ENCODE measurements around the gene OR51B4. TPM values are rescaled to one million over a fixed set of nuclear protein-coding genes. Genes with fewer than 3 reads are reported as not detected.

Gene OR51B4
- total RNA-seq, 1 experiment from 2014 or later: not detected

GRCh38 chr11:5286901-5287300, 14.8 kb downstream of the OR51B4 start:
- Mint-ChIP-seq H3K27me3 (ENCODE audit: low read depth) (no peaks in the 10 kb centered on the region), H3K4me1 (no peaks in the 10 kb centered on the region), H3K9me3 (no peaks in the 10 kb centered on the region; the same call in 1 of the 2 replicates), H3K27ac (no peak overlapping the region), H3K4me3 (no peak overlapping the region), H3K36me3 (no peaks in the 10 kb centered on the region)
- ChIA-PET CTCF (no interaction called here), POLR2A (no interaction called here)
- TF ChIP-seq IRF1 (CRISPR knock-in tag; IDR thresholded peaks at IDR 0.05) (no peak), NFATC4 (CRISPR knock-in tag; IDR thresholded peaks at IDR 0.05) (no peak), NR1H2 (CRISPR knock-in tag; IDR thresholded peaks at IDR 0.05) (no peak), ESRRA (CRISPR knock-in tag; IDR thresholded peaks at IDR 0.05; ENCODE audit: borderline replicate concordance) (no peak), HMGA2 (CRISPR knock-in tag; IDR thresholded peaks at IDR 0.05) (no peak), SOX15 (CRISPR knock-in tag; IDR thresholded peaks at IDR 0.05) (no peak), STAT6 (CRISPR knock-in tag; conservative IDR thresholded peaks at IDR 0.05; ENCODE audit: low read depth) (no peak), PREB (CRISPR knock-in tag; IDR thresholded peaks at IDR 0.05; ENCODE audit: borderline replicate concordance) (no peak), MXD4 (CRISPR knock-in tag; IDR thresholded peaks at IDR 0.05; ENCODE audit: borderline replicate concordance) (no peak), RELA (CRISPR knock-in tag; IDR thresholded peaks at IDR 0.05; ENCODE audit: borderline replicate concordance) (no peak), GABPB1 (CRISPR knock-in tag; IDR thresholded peaks at IDR 0.05) (no peak), TP53 (CRISPR knock-in tag; IDR thresholded peaks at IDR 0.05) (no peak), CTCF (IDR thresholded peaks at IDR 0.05) (no peak), GTF2I (CRISPR knock-in tag; conservative IDR thresholded peaks at IDR 0.05) (no peak), ZNF423 (CRISPR knock-in tag; IDR thresholded peaks at IDR 0.05) (no peak), TCF7 (CRISPR knock-in tag; IDR thresholded peaks at IDR 0.05; ENCODE audit: low read depth) (no peak)
- TF ChIP-seq, protein P1, sequence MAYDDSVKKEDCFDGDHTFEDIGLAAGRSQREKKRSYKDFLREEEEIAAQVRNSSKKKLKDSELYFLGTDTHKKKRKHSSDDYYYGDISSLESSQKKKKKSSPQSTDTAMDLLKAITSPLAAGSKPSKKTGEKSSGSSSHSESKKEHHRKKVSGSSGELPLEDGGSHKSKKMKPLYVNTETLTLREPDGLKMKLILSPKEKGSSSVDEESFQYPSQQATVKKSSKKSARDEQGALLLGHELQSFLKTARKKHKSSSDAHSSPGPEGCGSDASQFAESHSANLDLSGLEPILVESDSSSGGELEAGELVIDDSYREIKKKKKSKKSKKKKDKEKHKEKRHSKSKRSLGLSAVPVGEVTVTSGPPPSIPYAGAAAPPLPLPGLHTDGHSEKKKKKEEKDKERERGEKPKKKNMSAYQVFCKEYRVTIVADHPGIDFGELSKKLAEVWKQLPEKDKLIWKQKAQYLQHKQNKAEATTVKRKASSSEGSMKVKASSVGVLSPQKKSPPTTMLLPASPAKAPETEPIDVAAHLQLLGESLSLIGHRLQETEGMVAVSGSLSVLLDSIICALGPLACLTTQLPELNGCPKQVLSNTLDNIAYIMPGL (CRISPR knock-in tag; IDR thresholded peaks at IDR 0.05): no peak
- TF ChIP-seq, protein P2, sequence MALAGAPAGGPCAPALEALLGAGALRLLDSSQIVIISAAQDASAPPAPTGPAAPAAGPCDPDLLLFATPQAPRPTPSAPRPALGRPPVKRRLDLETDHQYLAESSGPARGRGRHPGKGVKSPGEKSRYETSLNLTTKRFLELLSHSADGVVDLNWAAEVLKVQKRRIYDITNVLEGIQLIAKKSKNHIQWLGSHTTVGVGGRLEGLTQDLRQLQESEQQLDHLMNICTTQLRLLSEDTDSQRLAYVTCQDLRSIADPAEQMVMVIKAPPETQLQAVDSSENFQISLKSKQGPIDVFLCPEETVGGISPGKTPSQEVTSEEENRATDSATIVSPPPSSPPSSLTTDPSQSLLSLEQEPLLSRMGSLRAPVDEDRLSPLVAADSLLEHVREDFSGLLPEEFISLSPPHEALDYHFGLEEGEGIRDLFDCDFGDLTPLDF (CRISPR knock-in tag; IDR thresholded peaks at IDR 0.05): no peak
- TF ChIP-seq, protein P3, sequence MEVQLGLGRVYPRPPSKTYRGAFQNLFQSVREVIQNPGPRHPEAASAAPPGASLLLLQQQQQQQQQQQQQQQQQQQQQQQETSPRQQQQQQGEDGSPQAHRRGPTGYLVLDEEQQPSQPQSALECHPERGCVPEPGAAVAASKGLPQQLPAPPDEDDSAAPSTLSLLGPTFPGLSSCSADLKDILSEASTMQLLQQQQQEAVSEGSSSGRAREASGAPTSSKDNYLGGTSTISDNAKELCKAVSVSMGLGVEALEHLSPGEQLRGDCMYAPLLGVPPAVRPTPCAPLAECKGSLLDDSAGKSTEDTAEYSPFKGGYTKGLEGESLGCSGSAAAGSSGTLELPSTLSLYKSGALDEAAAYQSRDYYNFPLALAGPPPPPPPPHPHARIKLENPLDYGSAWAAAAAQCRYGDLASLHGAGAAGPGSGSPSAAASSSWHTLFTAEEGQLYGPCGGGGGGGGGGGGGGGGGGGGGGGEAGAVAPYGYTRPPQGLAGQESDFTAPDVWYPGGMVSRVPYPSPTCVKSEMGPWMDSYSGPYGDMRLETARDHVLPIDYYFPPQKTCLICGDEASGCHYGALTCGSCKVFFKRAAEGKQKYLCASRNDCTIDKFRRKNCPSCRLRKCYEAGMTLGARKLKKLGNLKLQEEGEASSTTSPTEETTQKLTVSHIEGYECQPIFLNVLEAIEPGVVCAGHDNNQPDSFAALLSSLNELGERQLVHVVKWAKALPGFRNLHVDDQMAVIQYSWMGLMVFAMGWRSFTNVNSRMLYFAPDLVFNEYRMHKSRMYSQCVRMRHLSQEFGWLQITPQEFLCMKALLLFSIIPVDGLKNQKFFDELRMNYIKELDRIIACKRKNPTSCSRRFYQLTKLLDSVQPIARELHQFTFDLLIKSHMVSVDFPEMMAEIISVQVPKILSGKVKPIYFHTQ (CRISPR knock-in tag; IDR thresholded peaks at IDR 0.05): no peak
- DNase-seq (ENCODE audit: low spot score) (no peak), ATAC-seq (no peak)

Measured in WTC11 (cell line).